Fibroblast of lung (primary cell): ENCODE data around the gene PDE6G. TPM values are rescaled to one million over a fixed set of nuclear protein-coding genes. Genes with fewer than 3 reads are reported as not detected.

Experiments
- polyA plus RNA-seq, 2 donors: library from polyadenylated mRNA; depleted of rRNA in 1 of 2; stranded (reverse) in 1 of 2; unstranded in 1 of 2; fragments of >200 nt; gene quantifications; 2 replicates each; pipeline ENCODE4 v1.2.1, GENCODE V29; 2011 to 2012; ENCODE audit warnings: missing spikeins in 1 of 2
- total RNA-seq: library from RNA; depleted of rRNA; stranded (reverse); fragments of >200 nt; gene quantifications from 2 replicates; pipeline ENCODE4 v1.2.1, GENCODE V29; 2014

PDE6G gene
- total and polyA plus RNA-seq, 2 donors (not counting 1 experiment from before 2014, with no cell fraction given): 0.17 to 0.64 TPM

Other genes with a start within 250 kb of the PDE6G start
- gene ACTG1, start 143.7 kb downstream of the PDE6G start, total RNA-seq: 5,538 and 6,636 TPM in 2 replicates
- gene ACTG1, start 143.7 kb downstream of the PDE6G start, polyA plus RNA-seq: 8,446 and 8,888 TPM in 2 replicates
- 1.5 and 2.0 TPM in 2 replicates for gene FSCN2, start 128.2 kb downstream of the PDE6G start, total RNA-seq
- gene FSCN2, start 128.2 kb downstream of the PDE6G start, polyA plus RNA-seq: 0.07 and 0.35 TPM in 2 replicates
- gene FAAP100, start 104.2 kb downstream of the PDE6G start, total RNA-seq: 10.4 and 12.6 TPM in 2 replicates
- 6.7 and 8.1 TPM in 2 replicates for gene FAAP100, start 104.2 kb downstream of the PDE6G start, polyA plus RNA-seq
- 49.8 and 51.0 TPM in 2 replicates for gene NPLOC4, start 19.4 kb downstream of the PDE6G start, total RNA-seq
- 62.5 and 82.8 TPM in 2 replicates for gene NPLOC4, start 19.4 kb downstream of the PDE6G start, polyA plus RNA-seq
- 1.0 and 3.0 TPM in 2 replicates for gene TSPAN10, start 19.3 kb downstream of the PDE6G start, total RNA-seq
- 0.94 and 1.3 TPM in 2 replicates for gene TSPAN10, start 19.3 kb downstream of the PDE6G start, polyA plus RNA-seq
- 34.2 and 45.6 TPM in 2 replicates for gene OXLD1, start 10.1 kb upstream of the PDE6G start, total RNA-seq
- gene OXLD1, start 10.1 kb upstream of the PDE6G start, polyA plus RNA-seq: 8.8 and 11.6 TPM in 2 replicates
- 6.2 and 6.9 TPM in 2 replicates for gene CCDC137, start 10.2 kb upstream of the PDE6G start, total RNA-seq
- 9.8 and 13.3 TPM in 2 replicates for gene CCDC137, start 10.2 kb upstream of the PDE6G start, polyA plus RNA-seq
- 22.3 and 28.1 TPM in 2 replicates for gene ARL16, start 27.3 kb upstream of the PDE6G start, total RNA-seq
- 35.8 and 55.8 TPM in 2 replicates for gene ARL16, start 27.3 kb upstream of the PDE6G start, polyA plus RNA-seq
- 55.2 and 65.7 TPM in 2 replicates for gene HGS, start 27.5 kb upstream of the PDE6G start, total RNA-seq
- 43.1 and 81.1 TPM in 2 replicates for gene HGS, start 27.5 kb upstream of the PDE6G start, polyA plus RNA-seq
- 6.4 and 11.2 TPM in 2 replicates for gene MRPL12, start 46.8 kb upstream of the PDE6G start, total RNA-seq
- gene MRPL12, start 46.8 kb upstream of the PDE6G start, polyA plus RNA-seq: 46.8 and 75.2 TPM in 2 replicates
- gene SLC25A10, start 55.7 kb upstream of the PDE6G start, total RNA-seq: 2.8 and 5.8 TPM in 2 replicates
- gene SLC25A10, start 55.7 kb upstream of the PDE6G start, polyA plus RNA-seq: 3.7 and 10.1 TPM in 2 replicates
- not detected in 2 replicates for gene GCGR, start 147.6 kb upstream of the PDE6G start, total RNA-seq
- not detected in 2 replicates for gene GCGR, start 147.6 kb upstream of the PDE6G start, polyA plus RNA-seq
- gene MCRIP1, start 176.7 kb upstream of the PDE6G start, total RNA-seq: 108 and 118 TPM in 2 replicates
- 37.5 and 37.6 TPM in 2 replicates for gene MCRIP1, start 176.7 kb upstream of the PDE6G start, polyA plus RNA-seq
- under 0.01 TPM in 1 of 2 replicates, not detected in the other for gene PPP1R27, start 178.5 kb upstream of the PDE6G start, total RNA-seq
- not detected in 2 replicates for gene PPP1R27, start 178.5 kb upstream of the PDE6G start, polyA plus RNA-seq
- gene P4HB, start 204.0 kb upstream of the PDE6G start, total RNA-seq: 633 and 1,034 TPM in 2 replicates
- 106 and 109 TPM in 2 replicates for gene P4HB, start 204.0 kb upstream of the PDE6G start, polyA plus RNA-seq
- gene ARHGDIA, start 214.8 kb upstream of the PDE6G start, total RNA-seq: 61.6 and 95.0 TPM in 2 replicates
- gene ARHGDIA, start 214.8 kb upstream of the PDE6G start, polyA plus RNA-seq: 164 and 254 TPM in 2 replicates
- gene ALYREF, start 235.0 kb upstream of the PDE6G start, total RNA-seq: 77.3 and 82.2 TPM in 2 replicates
- gene ALYREF, start 235.0 kb upstream of the PDE6G start, polyA plus RNA-seq: 41.6 and 81.5 TPM in 2 replicates
- 144 and 175 TPM in 2 replicates for gene ANAPC11, start 235.2 kb upstream of the PDE6G start, total RNA-seq
- gene ANAPC11, start 235.2 kb upstream of the PDE6G start, polyA plus RNA-seq: 223 and 269 TPM in 2 replicates
- 0.51 and 0.83 TPM in 2 replicates for gene NPB, start 245.7 kb upstream of the PDE6G start, total RNA-seq
- gene NPB, start 245.7 kb upstream of the PDE6G start, polyA plus RNA-seq: 0.19 and 0.31 TPM in 2 replicates